Left hindlimb (tissue), 1 donor: ENCODE data around the gene FAM32A.

Experiments used
- DNase-seq: peaks from one replicate; pipeline ENCODE4 v3.0.0-alpha.2; 2018

FAM32A gene

GRCh38 chr19:16185123-16185767 lies at the start of gene FAM32A:
Gene FAM32A (plus strand): TSS chr19:16185410. CDS start chr19:16185443, 33 bp downstream.
- peak; percentile 100 for DNase-seq

GRCh38 chr19:16135430-16136127 lies 49.6 kb upstream of the FAM32A start:
- DNase-seq, result no peak

- DNase-seq, result no peak
These were observed 48.8 kb upstream of the FAM32A start for GRCh38 chr19:16136185-16136999.

DNA sequence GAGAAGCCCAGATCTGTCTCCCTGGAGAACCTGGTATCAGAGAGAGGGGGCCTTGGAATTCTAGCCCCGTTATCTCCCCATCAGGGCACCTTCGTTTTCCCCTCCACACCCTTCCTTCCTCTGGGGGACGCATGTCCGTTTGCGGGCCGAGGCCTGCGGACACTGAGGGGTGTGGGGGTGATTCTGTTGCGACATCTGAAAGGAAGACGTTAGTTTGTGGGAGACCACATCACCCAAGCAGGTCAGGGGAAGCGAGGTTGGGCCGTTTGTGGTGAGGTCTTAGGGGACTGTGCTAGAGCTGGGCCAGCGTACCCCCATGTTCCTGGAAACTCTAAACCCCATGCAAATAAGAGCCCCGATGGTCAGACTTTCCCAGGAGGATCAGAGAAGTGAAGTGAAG lies 45.5 kb upstream of the FAM32A start:
- DNase-seq, result no peak

- DNase-seq, result no peak
These were observed 44.2 kb upstream of the FAM32A start for GRCh38 chr19:16141043-16141442.

GRCh38 chr19:16142032-16142580 lies 43.1 kb upstream of the FAM32A start:
- no peak for DNase-seq

DNA sequence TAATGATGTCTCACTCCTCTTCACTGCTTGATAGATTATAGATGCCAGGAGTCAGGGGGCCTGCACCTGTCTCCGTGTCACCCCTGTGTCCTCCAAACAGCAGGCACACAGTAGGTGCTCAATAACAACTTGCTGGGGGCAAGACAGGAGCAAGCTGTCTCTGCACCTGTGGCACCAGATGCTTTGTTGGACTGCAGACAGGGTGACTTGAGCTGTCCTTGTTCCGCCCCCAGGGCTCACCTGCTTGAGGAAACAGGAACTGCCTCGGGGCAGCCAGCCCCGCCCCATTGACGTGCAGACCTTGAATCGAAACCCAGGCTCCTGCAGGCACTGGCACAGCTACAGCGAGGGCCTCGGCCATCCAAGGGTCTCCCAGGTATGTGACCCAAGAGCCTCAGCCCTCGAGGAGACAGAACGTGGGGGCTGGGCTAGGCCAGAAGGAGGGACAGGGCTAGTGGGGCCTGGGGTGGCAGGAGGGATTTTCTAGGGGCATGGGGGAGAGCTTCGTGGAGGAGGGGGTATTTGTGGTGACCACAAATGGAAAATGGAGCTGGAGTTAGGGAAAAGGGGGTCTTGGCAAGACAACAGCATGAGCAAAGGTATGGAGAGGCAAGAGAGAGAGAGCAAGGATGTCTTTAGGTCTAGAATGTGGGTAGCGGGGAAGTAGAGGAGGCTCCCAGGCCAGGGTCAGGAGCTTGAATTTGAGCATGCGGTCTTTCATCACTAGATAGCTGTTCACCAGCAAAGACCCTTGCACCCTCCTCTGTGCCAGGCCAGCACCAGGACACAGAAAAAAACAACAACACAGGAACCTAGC lies 41.6 kb upstream of the FAM32A start, which contains the start of gene HSH2D:
Gene HSH2D, plus strand, starts transcription at position 287 of the 817 bp plus-strand sequence. CDS start 5,066 bp downstream, outside the sequence.
- no peak for DNase-seq

DNA sequence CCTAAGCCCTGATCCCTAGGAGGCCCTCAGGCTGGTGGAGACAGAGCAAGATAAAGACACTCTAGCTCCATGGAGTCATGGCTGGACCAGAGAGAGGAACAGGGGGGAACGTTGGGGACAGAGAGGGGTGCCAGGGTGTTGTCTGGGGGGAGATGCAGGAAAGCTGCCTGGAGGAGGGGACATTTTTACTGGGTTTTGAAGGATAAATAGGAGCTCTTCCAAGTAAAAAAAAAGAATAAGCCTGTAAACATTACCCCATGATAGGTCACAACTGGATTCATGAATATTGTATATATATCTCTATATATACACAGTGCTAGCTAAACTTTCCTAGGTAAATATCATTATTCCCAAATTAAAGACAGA lies 41.0 kb upstream of the FAM32A start:
- no peak for DNase-seq

- no peak for DNase-seq
These were observed 39.1 kb upstream of the FAM32A start for GRCh38 chr19:16146112-16146511.

DNA sequence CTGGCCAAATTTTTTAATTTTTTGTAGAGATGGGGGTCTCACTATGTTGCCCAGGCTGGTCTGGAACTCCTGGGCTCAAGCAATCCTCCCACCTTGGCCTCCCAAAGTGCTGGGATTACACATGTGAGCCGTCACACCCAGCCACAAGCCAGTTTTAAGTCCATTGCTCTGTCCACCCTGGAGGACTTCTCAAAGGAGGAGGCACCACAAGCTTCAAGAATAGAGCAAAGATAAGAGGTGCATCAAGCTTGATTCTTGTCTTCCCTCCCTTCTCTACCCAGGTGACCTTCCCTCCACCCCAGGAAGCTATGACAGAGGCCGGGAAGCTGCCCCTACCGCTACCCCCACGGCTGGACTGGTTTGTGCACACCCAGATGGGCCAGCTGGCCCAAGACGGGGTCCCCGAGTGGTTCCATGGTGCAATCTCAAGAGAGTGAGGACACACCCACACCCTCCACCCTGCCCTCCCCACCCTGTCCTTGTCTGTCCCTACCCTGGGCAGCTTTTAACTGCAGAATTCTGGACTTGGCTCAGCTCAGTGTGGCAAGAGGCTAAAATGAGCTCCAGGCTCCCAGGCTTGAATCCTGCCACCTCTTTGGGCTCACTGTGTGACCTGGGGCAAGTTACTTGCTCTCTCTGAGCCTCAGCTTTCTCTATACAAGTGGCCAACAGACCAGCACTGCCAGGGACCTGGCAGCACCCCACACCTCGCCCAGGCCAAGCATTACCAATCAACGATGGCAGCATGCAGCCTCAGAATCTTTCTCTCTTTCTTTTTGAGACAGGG lies 36.6 kb upstream of the FAM32A start:
- no peak for DNase-seq

DNA sequence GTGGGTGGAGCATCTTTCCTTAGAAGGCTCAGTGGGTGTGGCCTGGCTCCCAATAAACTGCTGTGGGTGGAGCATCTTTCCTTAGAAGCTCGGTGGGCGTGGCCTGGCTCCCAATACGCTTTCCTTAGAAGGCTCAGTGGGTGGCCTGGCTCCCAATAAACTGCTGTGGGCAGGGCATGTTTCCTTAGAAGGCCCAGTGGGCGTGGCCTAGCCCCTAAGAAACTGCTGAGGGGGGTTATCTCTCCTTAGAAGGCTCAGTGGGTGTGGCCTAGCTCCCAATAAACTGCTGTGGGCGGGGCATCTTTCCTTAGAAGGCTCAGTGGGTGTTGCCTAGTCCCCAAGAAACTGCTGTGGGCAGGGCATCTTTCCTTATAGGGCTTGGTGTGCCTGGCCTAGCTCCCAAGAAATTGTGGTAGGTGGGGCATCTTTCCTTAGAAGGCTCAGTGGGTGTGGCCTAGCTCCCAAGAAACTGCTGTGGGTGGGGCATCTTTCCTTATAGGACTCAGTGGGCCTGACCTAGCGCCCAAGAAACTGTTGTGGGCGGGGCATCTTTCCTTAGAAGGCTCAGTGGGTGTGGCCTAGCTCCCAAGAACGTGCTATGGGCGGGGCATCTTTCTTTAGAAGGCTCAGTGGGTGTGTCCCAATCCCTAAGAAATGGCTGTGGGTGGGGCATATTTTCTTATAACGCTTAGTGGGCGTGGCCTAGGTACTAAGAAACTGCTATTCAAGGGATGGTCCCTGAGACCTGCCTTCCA lies 31.5 kb upstream of the FAM32A start:
- DNase-seq, result no peak

DNA sequence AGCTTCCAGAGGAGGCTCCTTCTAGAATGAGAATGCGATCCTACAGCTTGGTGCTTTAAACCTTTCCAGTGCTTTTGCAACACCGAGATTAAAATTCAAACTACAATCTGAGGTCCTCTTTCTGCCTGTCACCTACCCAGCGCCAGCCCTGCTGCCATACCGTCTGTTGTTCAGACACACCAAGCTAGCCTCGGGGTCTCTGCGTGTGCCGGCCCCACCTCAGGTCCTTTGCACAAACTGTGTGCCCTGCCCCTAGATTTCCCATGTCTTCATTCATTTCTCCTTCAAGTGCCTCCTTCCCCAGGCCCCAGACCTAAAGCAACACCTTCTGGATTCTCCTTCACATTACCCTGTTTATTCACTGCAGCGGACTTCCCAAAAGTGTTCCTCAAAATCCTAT lies 30.7 kb upstream of the FAM32A start:
- DNase-seq, result no peak

GRCh38 chr19:16155128-16155527 lies 30.1 kb upstream of the FAM32A start:
- DNase-seq, result no peak

GRCh38 chr19:16156904-16157303 lies 28.3 kb upstream of the FAM32A start:
- DNase-seq, result no peak

GRCh38 chr19:16157601-16158000 lies 27.6 kb upstream of the FAM32A start:
- no peak for DNase-seq

DNA sequence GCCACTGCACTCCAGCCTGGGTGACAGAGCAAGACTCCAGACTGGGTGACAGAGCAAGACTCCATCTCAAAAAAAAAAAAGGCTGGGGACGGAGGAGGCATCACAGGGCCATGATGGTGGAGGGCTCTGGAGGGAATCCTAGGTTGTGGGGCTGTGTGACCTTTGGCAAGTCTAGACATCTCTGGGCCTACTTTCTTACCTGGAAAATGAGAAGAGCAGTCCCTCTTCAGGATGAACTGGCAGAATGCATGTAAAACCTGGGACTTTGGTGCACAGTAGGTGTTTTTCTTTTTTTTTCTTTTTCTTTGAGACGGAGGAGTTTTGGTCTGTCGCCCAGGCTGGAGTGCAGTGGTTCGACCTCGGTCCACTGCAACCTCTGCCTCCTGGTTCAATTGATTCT lies 25.6 kb upstream of the FAM32A start:
- DNase-seq, result no peak

GRCh38 chr19:16160445-16160942 lies 24.7 kb upstream of the FAM32A start:
- no peak for DNase-seq

DNA sequence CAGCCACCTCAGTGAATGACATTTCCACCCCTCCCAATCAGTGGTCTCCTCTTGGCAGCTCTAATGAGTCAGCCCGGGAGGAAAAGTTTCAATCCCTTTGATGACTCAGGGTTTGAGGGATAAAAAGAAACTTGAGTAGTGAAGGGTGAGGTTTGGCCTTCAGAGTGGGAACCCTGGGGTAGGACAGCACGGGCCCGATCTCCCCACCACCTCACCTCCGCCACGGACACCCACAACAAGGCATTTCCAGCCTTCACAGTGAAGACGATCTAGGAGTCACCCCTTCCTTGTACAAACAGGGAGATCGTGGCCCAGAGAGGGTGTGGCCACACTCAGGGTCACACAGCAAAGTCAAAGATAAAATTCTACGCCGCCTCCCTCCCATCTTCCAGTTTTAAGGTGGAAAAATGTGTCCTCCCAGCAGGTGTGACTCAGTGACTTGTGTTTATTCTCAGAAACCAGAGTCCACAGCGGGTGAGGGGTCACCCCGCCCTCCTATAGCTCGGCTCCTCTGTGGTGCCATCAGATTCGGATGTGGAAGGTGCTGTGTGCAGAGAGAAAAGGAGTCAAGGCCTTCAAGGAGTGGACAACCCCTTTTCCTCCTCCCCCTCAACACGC lies 24.2 kb upstream of the FAM32A start:
- no peak for DNase-seq

DNA sequence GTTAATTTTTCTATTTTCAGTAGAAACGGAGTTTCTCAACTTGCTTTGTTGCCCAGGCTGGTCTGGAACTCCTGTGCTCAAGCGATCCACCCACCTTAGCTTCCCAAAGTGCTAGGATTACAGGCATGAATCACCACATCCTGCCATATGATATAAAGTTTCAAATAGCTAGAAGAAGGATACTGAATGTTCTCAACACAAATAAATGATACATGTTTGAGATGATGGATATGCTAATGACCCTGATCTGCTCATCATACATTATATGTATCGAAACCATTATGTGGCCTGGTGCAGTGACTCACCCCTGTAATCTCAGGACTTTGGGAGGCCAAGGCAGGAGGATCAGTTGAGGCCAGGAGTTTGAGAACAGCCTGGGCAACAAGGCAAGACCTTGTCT lies 23.4 kb upstream of the FAM32A start:
- DNase-seq, result no peak

- no peak for DNase-seq
These were observed 20.9 kb upstream of the FAM32A start for GRCh38 chr19:16164222-16164890.
